Astrocyte of the cerebellum (primary cell): ENCODE measurements around the gene USP44.

Experiments
- DNase-seq: peaks from one replicate; pipeline ENCODE4 v3.0.0-alpha.2; 2011; ENCODE audit warnings: low read depth
- H3K4me3 ChIP-seq: 2 replicates; pipeline ENCODE4 v1.5.1; 2011; ENCODE audit warnings: mild to moderate bottlenecking, low read depth, low read length, moderate library complexity
- CTCF ChIP-seq: IDR thresholded peaks from 2 replicates; pipeline ENCODE4 v1.5.1; 2012; ENCODE audit warnings: low read length, low read depth, moderate library complexity, mild to moderate bottlenecking; ENCODE audit errors: missing control alignments
- in situ Hi-C: cut with HindIII; loops from 2 replicates; pipeline ENCODE4 v1.10.0; 2017; ENCODE audit warnings: low sequenced_read_pairs

Gene USP44

GRCh38 chr12:95551305-95551704, at the start of gene USP44:
TSS of gene USP44 (minus strand) at chr12:95551476. CDS start at chr12:95534256, 17,220 bp downstream.
- H3K4me3 ChIP-seq, result no peak within 1 kb of the TSS
- DNase-seq, result no peak
- no peak for TF ChIP-seq CTCF
- in situ Hi-C loops, result no loop called here

- in situ Hi-C loops, result loop anchor here (25.0 kb wide), 1 partner anchor 912 kb away; no protein-coding TSS in a partner anchor
- TF ChIP-seq CTCF, result no peak
- DNase-seq, result no peak
- no peak overlapping the region for H3K4me3 ChIP-seq
Measured at GRCh38 chr12:95600567-95600966, 49.3 kb upstream of the USP44 start.

- no peak for TF ChIP-seq CTCF
- in situ Hi-C loops, result loop anchor here (25.0 kb wide), 1 partner anchor 912 kb away; no protein-coding TSS in a partner anchor
- DNase-seq, result no peak
- H3K4me3 ChIP-seq, result no peak overlapping the region
Measured at GRCh38 chr12:95599880-95600279, 48.6 kb upstream of the USP44 start.

- H3K4me3 ChIP-seq, result no peak overlapping the region
- TF ChIP-seq CTCF, result no peak
- no peak for DNase-seq
- in situ Hi-C loops, result no loop called here
Measured at GRCh38 chr12:95594136-95594535, 42.9 kb upstream of the USP44 start.

- H3K4me3 ChIP-seq, result no peak overlapping the region
- TF ChIP-seq CTCF, result no peak
- in situ Hi-C loops, result no loop called here
- DNase-seq, result no peak
Measured at GRCh38 chr12:95593266-95593871, 42.1 kb upstream of the USP44 start.

GRCh38 chr12:95591731-95592130, 40.5 kb upstream of the USP44 start:
- no peak for TF ChIP-seq CTCF
- in situ Hi-C loops, result no loop called here
- no peak overlapping the region for H3K4me3 ChIP-seq
- no peak for DNase-seq
